Activated naive CD4-positive, alpha-beta T cell treated with Interleukin-2 at 50 U/mL for 16 hours (primary cell): ENCODE results near the gene ACSL3.
A peak's percentile ranks its signal among the peaks of the same experiment; 100 is the strongest.
"Not testable (repeated sequence)": the region's sequence is repeated elsewhere in the genome, so short reads cannot be mapped to it uniquely, and the experiment has no call there.

Experiments
- DNase-seq: peaks from one replicate; pipeline ENCODE4 v3.0.0-alpha.2; 2020

ACSL3 gene

DNA sequence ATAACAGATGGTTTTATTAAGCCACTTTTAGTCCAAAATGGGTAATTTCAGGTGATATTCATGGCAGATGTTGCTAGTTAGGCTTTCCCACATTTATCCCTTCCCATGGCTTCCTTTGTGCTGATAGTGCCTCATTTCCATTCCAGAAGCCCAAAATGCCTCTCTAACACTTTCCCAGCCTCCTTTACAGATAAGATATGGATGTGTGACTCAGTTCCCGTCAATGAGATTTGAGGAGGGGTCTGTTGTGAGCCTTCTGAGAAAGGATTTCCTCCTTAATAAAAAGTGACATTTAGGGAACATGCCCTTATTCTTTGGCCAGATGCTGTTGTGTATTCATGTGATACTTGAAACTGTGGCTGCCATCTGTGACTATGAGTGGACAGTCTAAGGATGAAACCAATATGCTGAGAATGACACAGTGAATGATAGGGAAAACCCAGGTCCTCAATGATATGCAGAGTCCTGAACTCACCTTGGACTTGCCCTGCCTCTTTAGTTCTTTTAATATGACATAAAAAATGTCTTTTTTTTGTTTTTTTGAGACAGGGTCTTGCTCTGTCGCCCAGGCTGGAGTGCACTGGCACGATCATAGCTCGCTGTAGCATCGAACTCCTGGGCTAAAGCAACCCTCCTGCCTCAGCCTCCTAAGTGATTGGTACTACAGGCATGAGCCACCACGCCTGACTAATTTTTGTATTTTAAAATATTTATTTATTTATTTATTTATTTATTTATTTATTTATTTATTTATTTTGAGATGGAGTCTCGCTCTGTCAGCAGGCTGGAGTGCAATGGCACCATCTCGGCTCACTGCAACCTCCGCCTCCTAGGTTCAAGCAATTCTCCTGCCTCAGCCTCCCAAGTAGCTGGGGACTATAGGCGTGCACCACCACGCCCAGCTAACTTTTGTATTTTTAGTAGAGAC lies 5.8 kb upstream of the ACSL3 start:
- DNase-seq, result no peak

DNA sequence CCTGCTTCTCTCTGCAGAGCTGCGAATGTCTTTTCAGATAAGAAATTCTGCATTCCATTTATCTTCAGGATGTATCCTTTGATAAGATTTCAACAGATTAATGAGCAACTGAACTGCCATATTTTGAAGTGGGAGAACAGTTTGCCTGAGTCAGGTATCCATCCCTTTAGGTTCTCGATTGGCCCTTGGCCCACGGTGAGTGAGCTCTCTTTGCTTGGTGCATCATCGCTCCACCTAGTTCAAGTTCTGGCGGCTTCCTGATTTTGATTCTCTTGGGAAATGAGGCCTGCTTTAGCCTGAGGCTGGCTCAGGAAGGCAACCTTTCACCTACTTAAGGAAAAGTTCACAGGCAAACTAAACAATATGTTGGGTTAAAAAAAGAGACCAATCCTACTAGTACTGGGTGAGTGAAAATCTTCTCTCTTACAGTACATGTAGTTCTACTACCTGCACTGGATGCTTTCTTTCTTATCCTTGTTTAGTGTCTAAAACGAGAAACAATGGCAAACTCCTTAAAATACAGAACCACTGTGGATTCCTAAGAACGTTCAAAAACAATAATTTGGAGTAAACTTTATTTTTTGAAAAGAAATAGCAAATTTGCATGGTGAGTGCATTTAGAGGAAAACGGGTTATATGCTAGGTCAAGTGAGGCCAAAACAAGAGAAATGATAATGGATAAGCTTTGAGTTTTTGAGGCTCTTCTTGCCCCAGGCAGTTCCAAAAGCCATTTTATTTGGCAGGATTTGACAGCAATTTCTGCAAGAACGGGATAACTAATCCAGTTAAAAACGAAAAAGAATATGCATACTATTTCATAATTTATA lies 837 bp upstream of the ACSL3 start:
- no peak for DNase-seq

DNA sequence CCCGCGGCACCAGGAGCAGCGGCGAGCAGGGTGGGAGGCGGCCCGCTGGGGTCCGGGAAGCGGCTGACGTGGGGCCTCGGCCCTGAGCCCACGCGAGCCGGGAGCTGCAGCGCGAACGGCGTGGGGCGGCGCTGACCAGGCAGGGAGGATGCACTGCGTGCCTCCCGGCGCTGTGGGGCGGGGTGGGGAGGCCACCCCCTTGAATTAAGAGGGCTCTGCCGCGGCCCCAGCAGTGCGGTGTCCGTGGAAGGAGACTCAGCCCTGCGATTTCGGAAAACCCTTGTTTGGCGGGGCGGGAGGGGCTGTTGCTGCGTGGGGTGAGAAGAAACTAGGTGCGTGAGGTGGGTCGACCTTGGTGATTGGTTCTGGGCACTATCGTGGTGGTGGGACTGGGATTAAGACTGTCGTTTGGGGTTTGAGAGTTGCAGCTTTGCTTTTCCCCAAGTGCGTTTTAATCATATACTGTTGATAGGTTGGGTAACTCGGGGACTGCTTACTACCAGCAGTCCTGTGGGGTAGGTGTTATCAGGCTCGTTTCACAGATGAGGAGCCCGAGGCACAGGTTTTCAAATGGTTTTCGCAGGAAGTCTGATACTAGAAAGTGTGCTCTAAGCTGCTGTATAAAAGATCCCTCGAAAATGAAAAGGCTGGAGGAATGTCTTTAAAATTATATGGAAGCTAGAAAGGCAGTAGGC lies 722 bp downstream of the ACSL3 start:
- peak; percentile 52 for DNase-seq

DNA sequence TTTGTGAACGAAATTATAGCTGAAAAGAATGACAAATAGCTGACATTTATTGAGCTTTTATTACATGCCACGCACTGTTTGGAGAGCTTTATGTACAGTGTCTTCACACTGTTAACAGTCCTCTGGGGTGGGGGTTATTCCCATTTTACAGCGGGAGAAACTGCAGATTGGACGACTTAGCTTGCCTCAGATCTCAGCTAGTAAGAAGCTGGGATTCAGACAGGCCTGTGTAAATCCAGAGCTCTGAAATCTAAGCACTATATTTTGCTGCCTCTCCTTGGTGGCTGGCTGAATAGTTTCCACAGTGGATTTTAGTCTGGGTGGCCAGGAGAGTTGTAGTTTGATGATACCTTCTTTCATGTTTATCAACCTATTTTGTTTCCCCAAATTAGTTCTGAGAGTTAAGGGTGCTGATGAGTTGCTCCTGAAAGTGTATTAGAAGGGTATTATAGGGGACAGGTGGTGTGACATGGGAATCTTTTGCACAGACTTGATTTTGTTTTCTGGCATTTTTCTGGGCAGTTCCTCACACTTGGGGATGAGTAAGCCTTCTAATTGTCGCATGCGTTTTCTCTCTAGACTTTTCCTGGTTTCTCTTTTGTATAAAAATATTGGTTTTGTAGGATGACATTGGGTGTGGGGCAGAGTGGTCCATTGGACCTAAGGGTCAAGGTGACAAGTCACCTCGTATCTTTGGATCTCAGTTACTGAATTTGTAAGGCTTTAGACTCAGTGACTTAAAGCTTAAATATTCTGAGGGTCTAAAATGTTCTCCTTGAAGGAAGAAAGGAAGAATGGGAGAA lies 1.5 kb downstream of the ACSL3 start:
- DNase-seq, result no peak

DNA sequence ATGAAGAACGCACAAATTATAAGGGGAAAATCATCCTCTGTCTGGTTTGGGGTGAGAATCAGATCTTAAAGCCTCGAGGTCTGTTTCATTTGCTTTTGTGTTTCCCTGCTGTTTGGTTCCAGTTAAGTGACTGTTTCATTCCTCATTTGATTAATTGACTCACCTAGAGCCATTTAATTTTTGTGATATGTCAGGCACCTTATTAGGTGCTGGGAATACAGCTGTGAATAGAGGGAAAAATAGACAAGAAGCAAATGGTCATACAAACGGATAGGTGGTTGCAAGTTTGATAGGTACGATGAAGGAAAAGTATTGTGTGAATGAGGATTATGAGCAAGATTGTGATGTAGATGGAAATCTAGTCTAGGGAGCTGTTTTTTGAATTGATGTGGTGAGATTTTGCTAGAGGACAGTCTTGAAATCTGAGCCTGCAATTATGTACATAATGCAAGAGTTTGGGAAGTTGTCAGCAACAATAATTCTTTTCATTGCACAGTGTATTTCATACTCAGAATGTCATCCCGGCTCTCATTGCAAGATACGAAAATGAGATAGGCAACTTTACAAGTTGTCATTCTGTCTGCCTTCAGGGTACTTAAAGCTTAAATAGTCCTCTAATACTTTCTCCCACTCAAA lies 2.2 kb downstream of the ACSL3 start:
- no peak for DNase-seq

DNA sequence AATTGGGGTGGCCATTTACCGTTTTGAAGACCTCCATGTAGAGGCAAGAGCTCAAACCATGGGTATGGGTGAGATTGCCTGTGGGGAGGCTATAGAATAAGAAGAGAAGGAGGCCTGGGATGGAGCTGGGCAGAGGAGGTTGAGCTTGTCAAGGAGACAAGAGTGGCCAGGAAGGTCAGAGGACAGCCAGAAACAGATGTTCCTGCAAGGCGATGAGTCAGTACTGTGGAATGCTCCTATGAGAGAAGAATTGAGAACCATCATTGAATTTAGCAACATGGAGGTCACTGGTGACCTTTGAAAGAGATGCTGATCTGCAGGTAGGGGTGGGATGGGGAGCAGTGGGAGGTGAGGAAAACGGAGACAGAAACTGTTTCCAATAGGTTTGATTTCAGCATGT lies 3.5 kb downstream of the ACSL3 start:
- no peak for DNase-seq

DNA sequence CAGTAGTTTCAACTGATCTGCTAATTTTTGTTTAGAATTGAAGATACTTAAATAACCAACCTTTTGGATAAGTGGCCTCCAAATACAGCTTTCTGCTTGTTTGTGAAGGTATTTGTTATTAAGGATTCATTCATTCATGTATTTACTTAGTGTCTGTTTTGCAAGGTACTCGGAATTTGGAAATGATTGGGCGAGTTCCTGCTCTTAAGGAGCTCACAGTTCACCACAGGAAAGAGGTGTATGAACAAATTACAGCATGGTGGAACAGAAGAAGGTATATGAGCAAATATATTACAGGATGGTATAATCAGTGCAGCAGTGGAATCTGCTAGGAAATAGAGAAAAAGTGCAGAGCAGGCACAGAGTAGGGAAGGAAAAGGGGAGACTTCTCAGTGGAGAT lies 4.5 kb downstream of the ACSL3 start:
- DNase-seq, result no peak

DNA sequence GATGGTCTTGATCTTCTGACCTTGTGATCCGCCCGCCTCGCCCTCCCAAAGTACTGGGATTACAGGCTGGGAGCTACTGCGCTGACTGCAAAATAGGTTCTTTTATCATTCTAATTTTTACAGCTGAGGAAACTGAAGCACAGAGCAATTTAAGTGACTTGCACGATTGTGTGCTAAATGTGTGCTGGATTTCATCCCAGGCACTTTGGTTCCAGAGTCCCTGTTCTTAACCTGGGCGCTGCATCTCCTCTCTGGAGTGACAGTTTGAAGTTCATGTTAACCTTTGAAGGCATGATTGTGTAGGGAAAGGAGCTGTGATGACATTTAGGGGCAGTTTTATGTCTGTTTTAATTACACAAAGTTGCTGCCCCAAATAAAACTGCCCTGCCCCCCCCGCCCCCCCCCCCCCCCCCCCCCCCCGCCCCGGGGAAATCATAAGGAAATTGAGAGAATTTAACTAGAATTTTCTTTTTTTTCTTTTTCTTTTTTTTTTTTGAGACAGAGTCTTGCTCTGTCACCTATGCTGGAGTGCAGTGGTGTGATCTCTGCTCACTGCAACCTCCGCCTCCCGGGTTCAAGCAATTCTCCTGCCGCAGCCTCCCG lies 5.6 kb downstream of the ACSL3 start:
- no peak for DNase-seq

DNA sequence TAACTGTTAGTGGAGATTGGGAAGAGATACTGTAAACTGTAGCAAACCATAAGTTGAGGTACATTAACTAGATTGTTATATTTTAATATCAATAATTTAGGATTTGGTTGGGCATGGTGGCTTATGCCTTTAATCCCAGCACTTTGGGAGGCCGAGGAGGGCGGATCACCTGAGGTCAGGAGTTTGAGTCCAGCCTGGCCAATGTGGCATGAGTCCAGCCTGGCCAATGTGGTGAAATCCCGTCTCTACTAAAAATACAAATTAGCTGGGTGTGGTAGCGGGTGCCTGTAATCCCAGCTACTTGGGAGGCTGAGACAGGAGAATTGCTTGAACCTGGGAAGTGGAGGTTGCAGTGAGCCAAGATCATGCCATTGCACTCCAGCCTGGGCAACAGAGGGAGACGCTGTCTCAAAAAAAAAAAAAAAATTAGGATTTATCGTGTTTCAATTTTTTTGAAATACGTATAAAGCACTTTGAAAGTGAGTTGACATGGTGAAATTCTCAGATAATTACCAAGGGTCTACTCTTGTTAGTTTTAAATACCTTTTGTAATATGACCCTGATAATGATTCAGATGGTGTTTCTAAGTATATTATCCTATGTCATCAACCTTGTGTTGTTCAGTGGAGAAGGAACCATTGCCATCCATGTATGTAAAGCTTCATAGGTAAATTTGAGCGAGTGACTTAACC lies 7.9 kb downstream of the ACSL3 start:
- DNase-seq, result not testable (repeated sequence)

DNA sequence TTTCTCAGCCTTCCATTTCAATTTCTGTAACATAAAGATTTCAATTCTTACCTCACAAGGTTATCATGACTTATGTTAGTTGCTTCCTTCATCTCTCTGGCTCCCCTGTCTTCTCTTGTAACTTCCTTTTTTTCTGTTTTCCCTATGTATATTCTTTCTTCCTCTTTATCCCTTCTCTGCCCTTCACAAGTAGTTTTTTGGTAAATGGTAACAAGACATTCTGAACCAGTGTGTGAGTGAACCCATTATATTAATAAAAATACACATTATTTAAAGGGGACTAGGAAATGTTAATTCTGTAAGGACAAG lies 8.4 kb downstream of the ACSL3 start:
- no peak for DNase-seq

DNA sequence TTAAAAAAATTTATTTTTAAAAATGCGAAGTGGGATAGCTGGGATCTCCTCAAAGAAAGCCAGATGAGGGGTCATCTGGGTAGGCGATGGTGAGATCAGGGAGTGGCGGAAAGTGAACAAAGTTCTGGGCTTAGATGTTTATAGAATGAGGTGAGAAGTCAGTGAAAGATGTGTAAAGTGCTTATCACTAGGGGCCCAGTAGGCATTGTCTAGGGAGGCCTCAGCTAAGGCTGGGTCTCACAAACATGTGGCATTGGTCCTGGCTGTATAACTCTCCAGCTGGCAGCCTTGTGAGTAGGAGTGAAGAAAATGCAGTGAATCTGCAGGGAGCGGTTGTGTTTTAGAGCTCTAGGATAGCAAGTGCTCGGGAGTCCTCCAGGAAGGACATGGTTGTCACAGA lies 10.5 kb downstream of the ACSL3 start:
- no peak for DNase-seq

DNA sequence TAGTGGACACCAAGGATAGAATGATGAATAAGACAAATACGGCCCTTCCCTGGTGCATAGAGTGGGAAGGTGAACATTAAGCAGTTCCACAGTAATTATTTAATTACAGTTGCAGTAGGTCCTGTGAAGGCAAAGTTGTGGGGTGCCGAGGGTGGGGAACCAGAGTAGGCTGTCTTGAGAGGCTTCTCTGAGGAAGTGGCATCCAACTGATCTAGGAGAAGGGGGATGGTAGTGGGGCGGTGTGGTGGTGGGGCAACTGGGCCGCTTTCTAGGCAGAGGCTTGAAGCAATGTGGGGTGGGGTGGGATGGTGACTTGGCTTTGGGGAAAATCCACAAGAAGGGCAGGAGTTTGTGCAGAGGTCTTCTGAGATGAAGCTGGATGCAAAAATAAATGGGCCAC lies 11.7 kb downstream of the ACSL3 start:
- no peak for DNase-seq

DNA sequence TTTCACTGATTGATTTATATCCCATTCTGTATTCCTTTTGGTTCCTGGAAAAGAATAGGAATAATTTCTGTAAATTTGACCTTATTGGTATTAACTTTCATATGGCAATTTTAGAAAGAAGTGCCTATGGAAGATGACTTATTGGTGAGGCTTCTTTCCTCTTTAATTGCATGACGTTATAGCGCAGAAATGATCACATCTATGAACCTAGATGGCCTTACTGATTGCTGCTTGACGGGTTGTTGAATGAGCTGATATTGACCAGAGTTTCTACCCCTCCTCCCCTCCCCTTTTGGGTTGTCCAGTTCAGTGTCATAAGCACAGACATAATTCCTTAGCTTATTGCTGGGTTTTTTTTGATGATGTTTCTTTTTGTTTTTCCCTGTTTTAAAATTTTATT lies 14.6 kb downstream of the ACSL3 start:
- no peak for DNase-seq

DNA sequence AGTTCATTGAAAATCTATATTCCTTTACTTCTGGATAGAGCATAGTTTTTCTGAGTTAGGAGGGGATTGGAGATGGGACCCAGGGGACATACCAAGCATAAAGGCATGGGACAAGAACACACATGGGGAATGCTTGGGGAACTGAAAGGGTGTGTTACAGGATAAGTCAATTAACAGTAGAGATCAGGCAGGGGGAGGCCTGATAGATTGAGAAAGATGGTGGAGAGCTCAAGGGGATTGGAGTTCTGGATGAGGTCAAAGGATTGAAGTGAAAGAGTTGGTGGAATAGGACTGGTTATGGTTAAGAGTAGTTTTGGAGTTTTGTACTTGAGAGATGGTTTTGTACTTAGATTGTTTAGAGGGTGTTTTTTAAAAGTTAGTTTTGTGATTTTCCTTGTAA lies 16.1 kb downstream of the ACSL3 start:
- no peak for DNase-seq

DNA sequence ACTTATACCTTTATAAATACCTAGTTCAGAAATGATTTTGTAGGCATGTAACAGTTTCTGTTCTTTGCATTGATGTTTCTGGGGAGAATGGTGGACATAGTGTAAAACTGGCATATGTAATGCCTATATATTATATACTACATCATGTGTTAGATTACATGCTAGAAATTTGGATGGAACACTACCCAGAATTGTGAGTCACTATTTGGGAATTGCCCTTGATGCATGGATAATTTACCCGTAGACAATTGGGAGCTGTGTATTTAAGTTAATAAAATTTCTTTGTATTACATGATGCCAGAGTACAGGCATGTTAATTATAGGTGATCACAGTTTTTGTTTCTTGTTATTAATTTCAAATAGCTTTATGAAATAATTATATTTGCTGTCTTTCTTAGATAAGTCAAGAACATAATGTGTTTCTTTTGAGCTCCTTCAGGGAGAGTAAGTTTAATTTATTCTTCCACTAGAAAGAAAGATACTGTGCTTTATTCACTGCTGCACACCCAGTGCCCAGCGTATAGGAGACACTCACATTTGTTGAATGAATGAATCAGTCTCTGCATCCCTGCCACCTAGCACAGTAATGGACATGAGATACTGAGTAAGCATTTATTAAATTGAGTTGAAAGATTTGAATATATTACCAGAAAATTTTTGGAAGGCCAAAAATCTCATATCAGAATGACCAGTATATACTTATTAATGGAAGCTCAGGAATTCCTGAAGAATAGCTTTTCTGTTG lies 16.9 kb downstream of the ACSL3 start:
- DNase-seq, result no peak

DNA sequence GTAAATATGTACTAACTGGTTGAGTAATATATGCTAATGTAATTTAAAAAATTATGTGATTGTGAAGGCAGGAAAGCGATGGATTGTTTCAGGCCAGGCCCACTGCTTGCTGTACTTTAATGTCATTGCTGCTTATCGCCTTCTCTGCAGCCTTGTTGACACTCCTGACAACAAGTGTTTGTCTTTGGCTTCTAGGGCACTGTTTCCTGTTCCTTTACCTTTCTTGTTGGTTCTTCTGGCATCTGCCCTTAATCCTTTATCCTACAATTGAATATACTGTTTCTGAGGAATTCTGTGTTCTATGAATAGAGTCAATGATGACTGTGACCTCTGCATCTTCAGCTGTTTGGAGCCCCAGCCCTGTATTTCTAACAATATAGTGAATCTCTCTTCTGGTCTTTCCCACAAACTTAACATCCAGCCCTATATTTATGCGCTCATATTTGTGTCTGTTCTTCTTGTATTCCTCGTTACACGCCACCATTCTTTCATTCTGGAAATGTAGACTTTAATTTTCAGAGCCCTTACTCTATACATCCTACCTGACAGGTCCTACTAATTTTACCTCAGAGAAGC lies 17.6 kb downstream of the ACSL3 start:
- no peak for DNase-seq

DNA sequence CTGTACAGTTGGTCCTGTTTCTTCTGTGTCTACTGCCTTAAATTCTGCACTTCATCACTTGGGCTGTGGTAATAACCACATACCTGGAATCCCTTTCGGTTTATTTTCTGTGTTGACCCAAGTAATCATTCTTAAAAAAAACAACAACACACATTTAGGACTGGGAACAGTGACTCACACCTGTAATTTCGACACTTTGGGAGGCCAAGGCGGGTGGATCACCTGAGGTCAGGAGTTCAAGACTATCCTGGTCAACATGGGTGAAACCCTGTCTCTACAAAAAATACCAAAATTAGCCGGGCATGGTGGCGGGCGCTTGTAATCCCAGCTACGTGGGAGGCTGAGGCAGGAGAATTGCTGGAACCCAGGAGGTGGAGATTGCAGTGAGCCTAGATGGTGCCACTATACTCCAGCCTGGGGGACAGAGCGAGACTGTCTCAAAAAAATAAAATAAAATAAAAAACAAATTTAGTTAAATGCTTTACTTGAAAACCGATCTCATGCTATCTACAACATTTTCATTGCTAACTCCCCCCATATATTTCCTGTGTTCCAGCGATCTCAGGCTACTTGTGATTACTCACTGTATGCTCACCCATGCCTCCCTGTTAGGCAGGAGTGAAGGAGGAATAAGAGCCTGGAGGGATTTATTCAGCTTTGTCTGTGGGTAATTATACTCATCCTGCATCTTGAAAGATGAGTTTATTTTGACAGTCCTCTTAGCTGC lies 18.2 kb downstream of the ACSL3 start:
- DNase-seq, result no peak

DNA sequence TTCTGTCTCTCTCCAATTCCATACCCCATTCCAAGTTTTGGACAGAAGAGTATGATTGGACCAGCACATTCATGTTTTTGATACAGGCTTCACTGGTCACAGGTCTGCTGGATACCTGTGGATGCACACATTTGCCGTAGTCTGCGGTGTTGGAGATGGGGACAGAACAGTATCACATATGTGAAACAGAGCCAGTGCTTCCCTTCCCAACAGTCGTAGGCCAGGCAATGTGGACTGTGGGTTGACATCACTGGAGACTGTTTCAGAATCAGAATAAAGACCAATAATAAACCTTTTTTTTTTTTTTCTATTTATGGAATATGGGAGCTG lies 18.7 kb downstream of the ACSL3 start:
- DNase-seq, result no peak

DNA sequence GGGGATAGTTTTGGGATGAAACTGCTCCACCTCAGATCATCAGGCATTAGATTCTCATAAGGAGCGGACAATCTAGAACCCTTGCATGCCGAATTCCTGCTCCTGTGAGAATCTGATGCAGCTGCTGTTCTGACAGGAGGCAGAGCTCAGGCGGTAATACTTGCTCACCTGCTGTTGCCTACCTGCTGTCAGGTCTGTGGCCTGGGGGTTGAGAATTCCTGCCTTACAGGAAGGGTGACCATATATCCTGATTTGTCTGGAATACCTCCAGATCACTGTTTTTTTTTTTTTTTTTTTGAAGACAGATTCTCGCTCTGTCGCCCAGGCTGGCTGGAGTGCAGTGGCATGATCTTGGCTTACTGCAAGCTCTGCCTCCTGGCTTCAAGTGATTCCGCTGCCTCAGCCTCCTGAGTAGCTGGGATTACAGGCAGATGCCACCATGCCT lies 21.7 kb downstream of the ACSL3 start:
- DNase-seq, result no peak

DNA sequence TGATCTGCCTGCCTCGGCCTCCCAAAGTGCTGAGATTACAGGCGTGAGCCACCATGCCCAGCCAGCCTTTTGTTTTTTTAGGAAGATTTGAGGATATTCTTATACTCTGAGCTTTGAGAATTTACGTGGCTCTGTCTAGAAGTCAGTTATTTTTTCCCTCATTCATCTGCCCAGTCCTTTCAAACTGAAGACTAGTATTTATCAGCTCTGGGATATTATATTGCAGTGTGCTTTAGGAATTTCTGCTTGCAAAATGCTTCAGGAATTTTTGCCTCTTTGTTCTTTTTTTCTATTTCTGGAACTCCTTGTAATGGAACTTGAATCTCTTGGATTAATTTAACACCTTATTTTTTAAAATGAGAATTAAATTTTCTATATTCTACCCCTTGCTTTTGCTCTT lies 22.6 kb downstream of the ACSL3 start:
- DNase-seq, result no peak
